NCI-H2107 treated with DMSO at 0.1 percent for 48 hours (cell line): ENCODE data around the gene CPTP.

Experiments used
- DNase-seq: peaks from one replicate; lab custom pipeline; 2025; ENCODE audit not compliant: unreplicated experiment; lab: John Stamatoyannopoulos, UW

The CPTP gene

GRCh38 chr1:1291548-1292441 is 32.8 kb upstream of the CPTP start:
- DNase-seq: no peak

GRCh38 chr1:1292442-1292779 is 32.2 kb upstream of the CPTP start:
- no peak for DNase-seq

GRCh38 chr1:1292851-1293250 is 31.8 kb upstream of the CPTP start:
- DNase-seq: no peak

- no peak for DNase-seq
Observed at GRCh38 chr1:1293263-1294249, 31.0 kb upstream of the CPTP start.

- no peak for DNase-seq
Observed at GRCh38 chr1:1294250-1294890, 30.2 kb upstream of the CPTP start.

- no peak for DNase-seq
Observed at GRCh38 chr1:1295154-1295923, 29.3 kb upstream of the CPTP start.

- DNase-seq: no peak
Observed at GRCh38 chr1:1296070-1297061, 28.2 kb upstream of the CPTP start.

- DNase-seq: no peak
Observed at GRCh38 chr1:1297802-1298424, 26.7 kb upstream of the CPTP start.

GRCh38 chr1:1298861-1299685 is 25.5 kb upstream of the CPTP start:
- DNase-seq: no peak

GRCh38 chr1:1299686-1300351 is 24.8 kb upstream of the CPTP start:
- DNase-seq: no peak

- no peak for DNase-seq
Observed at GRCh38 chr1:1300352-1300739, 24.3 kb upstream of the CPTP start.

- DNase-seq: no peak
Observed at GRCh38 chr1:1302006-1302430, 22.6 kb upstream of the CPTP start.

- no peak for DNase-seq
Observed at GRCh38 chr1:1302951-1303509, 21.6 kb upstream of the CPTP start.

GRCh38 chr1:1303736-1304135 is 20.9 kb upstream of the CPTP start:
- DNase-seq: no peak

GRCh38 chr1:1304331-1305299 is 20.0 kb upstream of the CPTP start:
- DNase-seq: peak; percentile 7
